ENCODE results near the gene HBA1.
"Not testable (repeated sequence)": the region's sequence is repeated elsewhere in the genome, so short reads cannot be mapped to it uniquely, and the experiment has no call there.

HBA1 gene

GRCh38 chr16:189604-190186 is 13.2 kb downstream of the HBA1 start:
- H3K4me1 Mint-ChIP-seq (ENCODE audit: low read depth) = peaks cover 6% of the 10 kb centered on the region
- peaks cover 82% of the 10 kb centered on the region for H3K36me3 Mint-ChIP-seq (ENCODE audit: low read depth)
- no peaks in the 10 kb centered on the region for H3K9me3 Mint-ChIP-seq
- H3K27ac Mint-ChIP-seq = no peak overlapping the region
- DNase-seq = no peak
- H3K4me3 Mint-ChIP-seq = no peak overlapping the region
- no peaks in the 10 kb centered on the region for H3K27me3 Mint-ChIP-seq

GRCh38 chr16:191831-192230 is 15.4 kb downstream of the HBA1 start:
- Mint-ChIP-seq H3K9me3 (no peaks in the 10 kb centered on the region), H3K4me3 (no peak overlapping the region), H3K36me3 (ENCODE audit: low read depth) (peaks cover 92% of the 10 kb centered on the region), H3K27ac (peak overlapping the region; percentile 63), H3K27me3 (no peaks in the 10 kb centered on the region), H3K4me1 (ENCODE audit: low read depth) (peaks cover 6% of the 10 kb centered on the region)
- no peak for DNase-seq

GRCh38 chr16:192686-193085 is 16.2 kb downstream of the HBA1 start:
- Mint-ChIP-seq H3K4me1 (ENCODE audit: low read depth) (peaks cover 6% of the 10 kb centered on the region), H3K27me3 (no peaks in the 10 kb centered on the region), H3K9me3 (no peaks in the 10 kb centered on the region), H3K36me3 (ENCODE audit: low read depth) (peaks cover 91% of the 10 kb centered on the region), H3K27ac (no peak overlapping the region), H3K4me3 (no peak overlapping the region)
- no peak for DNase-seq

- Mint-ChIP-seq H3K36me3 (ENCODE audit: low read depth) (peaks cover 94% of the 10 kb centered on the region), H3K4me3 (no peak overlapping the region), H3K9me3 (no peaks in the 10 kb centered on the region), H3K4me1 (ENCODE audit: low read depth) (peaks cover 6% of the 10 kb centered on the region), H3K27ac (no peak overlapping the region), H3K27me3 (no peaks in the 10 kb centered on the region)
- no peak for DNase-seq
Observed at GRCh38 chr16:193441-193840, 17.0 kb downstream of the HBA1 start.

GRCh38 chr16:194516-194915 is 18.0 kb downstream of the HBA1 start:
- Mint-ChIP-seq H3K27me3 (no peaks in the 10 kb centered on the region), H3K4me3 (no peak overlapping the region), H3K27ac (peak overlapping the region; percentile 4), H3K36me3 (ENCODE audit: low read depth) (peaks cover 94% of the 10 kb centered on the region), H3K9me3 (no peaks in the 10 kb centered on the region), H3K4me1 (ENCODE audit: low read depth) (no peaks in the 10 kb centered on the region)
- no peak for DNase-seq

GRCh38 chr16:200388-200787 is 23.9 kb downstream of the HBA1 start:
- Mint-ChIP-seq H3K27ac (no peak overlapping the region), H3K36me3 (ENCODE audit: low read depth) (peaks cover 85% of the 10 kb centered on the region), H3K27me3 (no peaks in the 10 kb centered on the region), H3K9me3 (no peaks in the 10 kb centered on the region), H3K4me3 (no peak overlapping the region), H3K4me1 (ENCODE audit: low read depth) (peaks cover 1% of the 10 kb centered on the region)
- DNase-seq = no peak

- H3K36me3 Mint-ChIP-seq (ENCODE audit: low read depth) = peaks cover 86% of the 10 kb centered on the region
- H3K4me3 Mint-ChIP-seq = no peak overlapping the region
Observed at GRCh38 chr16:203246-203645, 26.8 kb downstream of the HBA1 start.

GRCh38 chr16:204046-204445 is 27.6 kb downstream of the HBA1 start:
- peaks cover 86% of the 10 kb centered on the region for H3K36me3 Mint-ChIP-seq (ENCODE audit: low read depth)
- H3K4me3 Mint-ChIP-seq; H3K27me3 Mint-ChIP-seq; H3K9me3 Mint-ChIP-seq; H3K27ac Mint-ChIP-seq; DNase-seq; H3K4me1 Mint-ChIP-seq (ENCODE audit: low read depth): not testable (repeated sequence)

More at GRCh38 chr16:203246-203645, 26.8 kb downstream of the HBA1 start:
- no peaks in the 10 kb centered on the region for H3K9me3 Mint-ChIP-seq
- DNase-seq = no peak
- no peaks in the 10 kb centered on the region for H3K27me3 Mint-ChIP-seq
- peak overlapping the region; percentile 29 for H3K27ac Mint-ChIP-seq
- H3K4me1 Mint-ChIP-seq (ENCODE audit: low read depth) = peaks cover 7% of the 10 kb centered on the region

GRCh38 chr16:209359-209758 is 32.9 kb downstream of the HBA1 start:
- not testable (repeated sequence) for H3K4me3 Mint-ChIP-seq; H3K27ac Mint-ChIP-seq; H3K4me1 Mint-ChIP-seq (ENCODE audit: low read depth); H3K27me3 Mint-ChIP-seq; DNase-seq; H3K9me3 Mint-ChIP-seq
- H3K36me3 Mint-ChIP-seq (ENCODE audit: low read depth) = peaks cover 84% of the 10 kb centered on the region

GRCh38 chr16:211631-212180 is 35.2 kb downstream of the HBA1 start:
- H3K9me3 Mint-ChIP-seq; H3K4me1 Mint-ChIP-seq (ENCODE audit: low read depth): not testable (repeated sequence)

GRCh38 chr16:212999-213398 is 36.5 kb downstream of the HBA1 start:
- Mint-ChIP-seq H3K9me3 (no peaks in the 10 kb centered on the region), H3K4me3 (no peak overlapping the region), H3K27ac (peak overlapping the region; percentile 39), H3K36me3 (ENCODE audit: low read depth) (peaks cover 83% of the 10 kb centered on the region), H3K4me1 (ENCODE audit: low read depth) (peaks cover 4% of the 10 kb centered on the region), H3K27me3 (no peaks in the 10 kb centered on the region)
- DNase-seq = no peak

More at GRCh38 chr16:211631-212180, 35.2 kb downstream of the HBA1 start:
- not testable (repeated sequence) for H3K27me3 Mint-ChIP-seq, DNase-seq, H3K27ac Mint-ChIP-seq, H3K4me3 Mint-ChIP-seq
- H3K36me3 Mint-ChIP-seq (ENCODE audit: low read depth) = peaks cover 82% of the 10 kb centered on the region

GRCh38 chr16:220021-220420 is 43.5 kb downstream of the HBA1 start:
- H3K4me1 Mint-ChIP-seq (ENCODE audit: low read depth) = peaks cover 9% of the 10 kb centered on the region
- H3K9me3 Mint-ChIP-seq = no peaks in the 10 kb centered on the region
- no peak overlapping the region for H3K27ac Mint-ChIP-seq
- no peak for DNase-seq
- no peaks in the 10 kb centered on the region for H3K27me3 Mint-ChIP-seq
- H3K4me3 Mint-ChIP-seq = no peak overlapping the region
- H3K36me3 Mint-ChIP-seq (ENCODE audit: low read depth) = peaks cover 85% of the 10 kb centered on the region

Measured in activated T-cell treated with anti-CD3 and anti-CD28 coated beads, Interleukin-2, amount 50 U/mL, for 24 hours (primary cell).